Activated CD8-positive, alpha-beta memory T cell treated with anti-CD3 and anti-CD28 coated beads, Interleukin-2, amount 50 U/mL, for 24 hours (primary cell): ENCODE measurements around the gene ERP27.

Experiments
- DNase-seq: peaks from one replicate; pipeline ENCODE4 v3.0.0-alpha.2; 2020; ENCODE audit errors: extremely low read depth

Gene ERP27

DNA sequence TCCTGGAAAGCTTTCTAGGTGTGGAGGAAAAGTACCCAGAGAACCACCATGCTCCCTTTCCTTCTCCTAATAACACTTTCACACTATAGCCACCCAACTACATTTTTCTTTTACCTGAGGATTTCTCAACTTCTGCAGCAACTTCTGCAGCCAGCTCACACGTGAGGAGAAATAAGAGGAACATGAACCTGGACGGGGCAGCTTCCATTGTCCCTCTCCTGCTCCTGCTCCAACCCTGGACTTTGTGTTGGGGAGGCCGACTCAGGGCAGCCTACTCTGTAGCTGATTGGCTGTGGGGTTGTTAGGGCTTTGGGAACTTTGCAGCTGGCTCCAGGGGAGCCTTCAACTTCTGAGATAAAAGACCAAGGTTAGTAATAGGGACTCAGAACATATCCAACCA is at the start of gene ERP27:
Gene ERP27, minus strand, starts transcription at position 237 of the 400 bp plus-strand sequence. Its CDS starts 29 bp downstream, at position 208.
- DNase-seq: no peak

DNA sequence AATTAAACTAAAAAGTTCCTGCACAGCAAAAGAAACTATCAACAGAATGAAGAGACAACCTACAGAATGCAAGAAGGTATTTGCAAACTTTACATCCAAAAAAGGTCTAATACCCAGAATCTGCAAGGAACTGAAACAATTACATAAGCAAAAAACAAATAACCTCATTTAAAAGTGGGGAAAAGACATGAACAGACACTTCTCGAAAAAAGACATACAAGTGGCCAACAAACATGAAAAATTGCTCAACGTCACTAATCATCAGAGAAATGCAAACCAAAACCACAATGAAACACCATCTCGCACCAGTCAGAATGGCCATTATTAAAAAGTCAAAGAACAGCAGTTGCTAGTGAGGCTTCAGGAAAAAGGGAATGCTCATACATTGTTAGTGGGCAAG is 49.7 kb upstream of the ERP27 start:
- no peak for DNase-seq

DNA sequence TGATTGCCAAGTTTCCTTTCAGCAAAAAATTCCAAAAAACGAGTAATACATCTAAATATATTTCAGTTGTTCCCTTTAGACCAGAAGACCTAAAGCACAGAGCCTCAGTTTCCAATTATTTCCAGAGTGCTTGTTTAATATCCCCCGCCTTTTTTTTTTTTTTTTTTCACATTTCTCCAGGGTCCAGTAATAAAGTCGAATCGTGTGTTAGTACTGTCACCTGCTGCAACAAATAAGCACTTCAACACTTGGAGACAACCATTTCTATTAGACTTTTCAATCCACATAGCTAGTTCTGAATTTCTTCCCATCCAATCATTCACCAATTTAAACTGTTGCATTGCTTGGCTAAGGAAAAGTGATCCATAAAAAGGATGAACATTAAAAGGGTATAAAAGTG is 48.1 kb upstream of the ERP27 start:
- DNase-seq: no peak

DNA sequence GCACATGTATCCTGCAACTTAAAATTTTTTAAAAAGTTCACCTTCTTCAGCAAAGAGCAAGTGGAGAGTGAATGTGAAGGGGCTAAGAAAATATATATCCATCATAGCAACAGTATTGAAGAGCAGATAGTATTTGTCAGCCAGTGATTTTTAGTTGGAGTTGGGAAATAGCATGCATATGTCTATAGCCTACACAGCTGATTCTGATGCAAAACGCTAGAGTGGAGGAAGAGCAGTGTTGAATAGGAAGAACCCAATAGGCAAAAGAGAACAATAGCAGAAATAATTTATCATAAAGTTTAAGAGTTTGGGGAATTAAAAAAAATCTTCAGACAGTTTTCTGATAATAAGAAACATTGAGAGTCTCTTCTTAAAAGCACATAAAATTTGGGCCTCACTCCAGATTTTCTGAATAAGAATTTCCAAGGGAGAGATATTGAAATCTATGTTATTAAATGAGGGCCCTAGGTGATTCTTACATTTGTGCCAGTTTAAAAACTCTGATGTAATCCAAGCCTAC is 46.5 kb upstream of the ERP27 start:
- no peak for DNase-seq

DNA sequence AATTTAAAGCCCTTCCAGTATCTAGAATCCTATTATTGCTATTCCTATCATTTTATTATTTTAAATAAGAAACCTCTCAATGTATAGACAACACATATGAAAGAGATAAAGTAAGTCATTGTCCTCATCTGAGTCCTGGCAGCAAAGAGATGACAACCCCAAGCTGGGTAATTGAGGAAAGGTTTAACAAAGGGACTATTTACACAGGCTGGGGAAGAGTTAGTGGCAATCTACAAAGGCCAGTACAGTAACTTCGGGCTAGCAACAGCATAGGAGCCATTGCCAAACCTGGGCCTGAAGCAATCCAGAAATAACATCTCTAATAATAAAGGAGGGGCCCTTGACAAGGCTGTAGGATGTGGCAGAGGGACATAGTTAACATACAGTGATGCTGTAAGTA is 45.7 kb upstream of the ERP27 start:
- no peak for DNase-seq

DNA sequence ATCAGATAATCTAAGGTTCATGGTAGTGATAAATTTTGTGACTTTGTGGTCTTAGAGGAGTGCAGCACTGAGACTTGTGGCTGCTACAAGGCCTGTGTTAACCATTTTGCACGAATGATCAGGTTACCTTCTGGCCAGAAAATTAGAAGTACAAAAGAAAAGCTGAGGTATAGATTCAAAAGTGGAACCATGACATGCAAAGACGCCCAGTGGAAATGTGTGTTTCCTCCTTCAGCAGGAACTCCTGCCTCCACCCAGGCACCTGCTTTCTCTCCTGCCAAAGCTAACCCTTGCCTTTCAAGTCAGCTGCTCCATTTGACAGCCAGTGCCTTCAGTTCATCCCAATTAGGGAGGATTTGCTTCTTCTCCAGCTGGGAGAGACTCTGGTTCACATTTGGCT is 44.7 kb upstream of the ERP27 start:
- no peak for DNase-seq

DNA sequence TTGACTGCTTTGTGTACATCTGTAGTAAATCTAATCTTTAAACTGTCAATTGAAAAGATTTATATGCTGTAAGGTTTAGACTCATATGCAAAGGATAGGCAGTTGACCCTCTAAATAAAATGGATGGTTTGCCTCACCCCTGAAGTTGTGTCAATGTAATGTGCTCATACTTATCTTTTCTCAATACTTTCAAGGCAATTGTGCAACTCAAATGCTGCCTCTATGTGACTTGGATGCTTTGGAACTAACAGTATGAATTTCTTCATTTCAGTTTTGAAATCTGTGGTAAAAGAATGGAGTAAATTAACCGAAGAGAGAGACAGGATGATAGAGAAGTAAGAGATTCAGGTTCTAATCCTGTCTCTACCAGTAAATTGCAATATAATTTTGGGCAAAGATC is 44.2 kb upstream of the ERP27 start:
- DNase-seq: no peak

DNA sequence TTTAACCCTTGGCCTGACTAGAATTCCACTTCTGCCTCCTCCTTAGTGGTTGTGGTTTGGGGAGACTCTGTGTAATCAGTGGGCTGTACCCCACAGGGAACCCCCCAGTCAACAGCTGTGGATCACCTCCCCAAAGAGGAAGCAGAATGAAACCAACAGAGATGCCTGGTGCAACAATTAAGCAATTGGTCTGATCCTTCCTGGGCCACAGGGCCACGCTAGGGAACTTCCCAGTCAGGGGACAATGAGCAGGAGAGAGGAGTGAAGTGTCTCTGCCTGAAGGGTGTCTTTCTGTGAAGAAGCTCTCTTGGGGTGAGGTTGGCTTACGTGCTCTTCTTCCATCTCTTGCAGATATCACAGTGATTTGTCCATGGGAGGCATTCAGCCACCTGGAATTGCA is 42.7 kb upstream of the ERP27 start:
- no peak for DNase-seq

DNA sequence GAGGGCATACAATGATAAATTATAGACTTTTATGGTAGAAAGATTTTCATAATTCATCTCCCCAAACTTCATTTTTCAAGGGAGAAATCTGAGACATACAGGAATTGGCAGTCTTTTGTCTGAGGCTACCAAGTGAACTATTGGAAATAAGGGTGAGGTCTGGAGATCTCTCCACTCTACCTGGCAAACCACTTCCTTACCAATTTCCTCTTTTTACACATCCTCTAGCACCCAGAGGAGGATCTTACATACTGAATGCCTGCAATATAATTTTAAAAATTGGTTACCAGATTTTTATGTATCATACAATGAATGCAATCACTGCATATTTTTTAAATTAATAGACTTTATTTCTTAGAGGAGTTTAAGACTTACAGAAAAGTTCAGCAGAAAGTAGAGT is 41.1 kb upstream of the ERP27 start:
- no peak for DNase-seq

DNA sequence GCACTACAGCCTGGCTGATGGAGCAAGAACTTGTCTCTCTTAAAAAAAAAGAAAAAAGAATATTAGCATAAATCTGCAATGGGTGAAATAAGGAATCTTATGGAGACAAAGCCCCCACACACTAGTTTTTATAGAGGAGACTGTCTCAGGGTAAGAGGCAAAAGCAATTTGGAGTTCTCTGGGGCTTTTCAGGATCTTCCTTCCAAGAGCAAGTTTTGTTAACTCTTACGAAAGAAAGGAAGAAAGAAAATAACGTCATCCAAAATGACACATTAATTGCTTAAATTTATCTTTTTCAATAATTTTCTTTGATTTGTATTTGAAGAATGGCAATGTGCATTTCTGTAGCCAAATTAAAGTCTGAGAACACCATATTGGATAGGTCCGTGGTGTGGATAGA is 38.3 kb upstream of the ERP27 start:
- no peak for DNase-seq

DNA sequence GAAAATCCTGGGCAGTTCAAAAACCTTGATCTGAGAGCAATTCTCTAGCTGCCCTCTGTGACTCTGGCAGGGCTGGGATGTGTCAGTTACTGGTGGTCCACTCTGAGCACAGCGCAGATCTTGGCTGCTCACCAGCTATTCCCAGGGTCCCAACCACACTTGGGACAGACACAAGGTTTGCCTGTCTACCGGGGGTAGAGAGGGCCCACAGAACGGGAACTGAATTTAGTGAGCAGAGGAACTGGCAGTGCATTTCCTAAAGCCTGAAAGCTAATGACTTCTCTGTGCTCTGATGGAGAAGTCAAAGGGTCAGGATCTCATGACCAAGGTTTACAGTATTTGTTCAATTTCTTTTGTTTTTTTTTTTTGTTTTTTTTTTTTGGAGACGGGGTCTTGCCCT is 37.1 kb upstream of the ERP27 start:
- DNase-seq: no peak

DNA sequence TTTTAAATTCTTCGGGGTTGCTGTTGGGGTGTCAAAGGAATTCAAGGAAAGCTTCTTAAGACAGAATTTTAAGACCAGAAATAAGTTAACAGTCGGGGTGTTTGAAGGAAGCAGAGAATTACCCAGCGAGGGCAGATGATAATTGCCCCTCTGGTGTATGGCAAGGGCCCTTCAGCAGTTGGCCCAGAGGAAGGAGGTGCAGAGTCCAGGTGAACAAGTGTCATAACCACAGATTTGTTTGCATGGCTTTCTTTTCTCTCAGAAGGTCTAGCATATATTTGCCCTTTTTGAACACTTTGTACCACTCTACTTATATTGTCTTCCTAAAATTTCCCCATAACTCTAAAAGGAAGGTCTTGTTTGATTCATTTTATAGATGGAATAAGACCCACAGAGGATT is 36.3 kb upstream of the ERP27 start:
- DNase-seq: no peak

DNA sequence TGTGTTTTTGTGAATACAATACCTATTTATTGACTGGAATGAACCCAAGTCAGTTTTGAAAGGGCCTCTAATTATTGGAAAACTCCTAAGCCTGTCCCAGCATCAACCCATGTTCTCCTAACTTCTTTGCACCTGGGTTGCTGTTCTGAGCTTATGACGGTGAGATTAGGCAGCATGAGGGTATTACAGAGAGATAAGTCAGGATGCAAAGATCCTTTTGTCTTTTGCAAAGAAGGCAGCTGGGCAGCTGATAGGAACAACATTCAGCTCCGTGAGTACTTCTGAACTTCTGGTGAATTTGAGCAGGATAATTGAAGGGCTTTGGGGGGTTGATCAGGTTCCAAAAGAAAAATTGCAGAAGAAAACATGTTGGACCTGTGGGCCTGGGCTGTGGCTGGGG is 34.5 kb upstream of the ERP27 start, which contains the start of gene PDE6H:
Gene PDE6H, plus strand, starts transcription at position 227 of the 400 bp plus-strand sequence. CDS start 4,971 bp downstream, outside the sequence.
- no peak for DNase-seq

DNA sequence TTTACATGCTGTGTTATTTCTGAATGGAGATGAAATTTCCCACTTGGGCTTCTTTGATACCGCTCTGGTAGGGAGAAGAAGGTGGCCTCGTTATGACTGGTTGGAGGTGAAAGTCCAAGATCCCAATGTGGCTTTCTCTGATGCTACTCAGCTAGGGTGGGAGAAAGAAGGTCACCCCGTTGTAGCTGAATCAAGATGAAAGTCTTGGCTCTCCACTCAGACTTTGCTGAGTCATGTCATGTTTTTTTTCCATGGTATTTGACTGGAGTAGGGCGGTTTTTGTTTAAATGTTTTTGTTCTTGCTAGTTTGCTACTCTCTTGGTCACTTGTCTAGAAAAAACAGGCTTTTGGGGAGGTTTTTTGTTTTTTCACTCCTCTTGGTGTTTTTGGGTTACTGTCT is 32.1 kb upstream of the ERP27 start:
- no peak for DNase-seq

DNA sequence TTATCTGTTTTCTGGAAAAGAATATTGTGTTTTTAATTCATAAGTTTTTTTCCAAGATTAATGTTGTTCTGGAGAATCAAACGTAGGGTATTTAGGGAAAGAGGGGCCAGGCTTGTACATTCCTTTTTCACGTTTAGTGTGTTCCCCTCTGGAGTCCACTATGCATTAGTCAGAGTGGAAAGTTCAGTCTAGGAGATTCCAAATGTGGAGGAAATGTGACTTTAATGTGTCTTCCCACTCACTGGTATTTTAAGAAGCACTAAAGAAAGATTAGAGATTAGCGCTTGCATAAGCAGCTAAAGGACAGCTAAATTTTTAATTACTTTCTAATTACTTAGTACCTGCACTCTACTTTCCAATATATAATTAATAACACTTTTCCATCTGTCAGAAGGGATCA is 30.1 kb upstream of the ERP27 start:
- no peak for DNase-seq

DNA sequence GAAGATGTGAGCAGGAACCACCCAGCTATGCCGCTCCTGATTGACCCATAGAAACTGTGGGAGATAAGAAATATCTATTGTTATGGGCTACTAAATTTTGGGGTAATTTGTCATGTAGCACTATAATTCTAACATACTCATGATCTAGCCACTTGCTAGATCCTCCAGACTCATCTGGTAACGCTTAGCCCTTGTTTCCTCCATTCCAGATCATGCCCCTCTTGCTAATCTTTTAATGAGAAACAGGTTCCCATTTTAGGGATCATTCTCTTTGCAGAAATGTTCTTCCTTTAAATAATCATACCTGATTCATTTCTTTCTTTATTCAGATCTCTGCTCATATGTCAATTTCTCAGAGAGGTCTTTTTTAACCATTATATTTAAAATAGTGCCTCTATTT is 26.9 kb upstream of the ERP27 start:
- no peak for DNase-seq

DNA sequence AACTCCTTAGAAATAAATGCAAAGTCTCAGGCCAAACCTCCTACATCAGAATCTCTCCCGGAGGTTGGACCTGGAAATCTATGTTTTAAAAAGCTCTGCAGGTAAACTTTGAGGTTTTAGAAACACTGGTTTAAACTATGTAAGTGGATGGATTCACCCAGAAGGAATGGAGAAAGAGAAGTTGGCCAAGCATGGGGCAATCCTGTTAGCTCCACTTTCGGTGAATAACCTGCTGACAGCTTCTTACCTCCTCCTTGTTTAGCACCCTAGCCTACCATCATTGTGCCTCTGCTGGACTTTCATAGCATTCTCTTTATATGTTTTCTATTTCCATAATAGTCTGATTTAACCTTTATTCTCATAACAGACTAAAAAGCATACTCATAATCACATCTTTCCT is 26.1 kb upstream of the ERP27 start:
- no peak for DNase-seq

DNA sequence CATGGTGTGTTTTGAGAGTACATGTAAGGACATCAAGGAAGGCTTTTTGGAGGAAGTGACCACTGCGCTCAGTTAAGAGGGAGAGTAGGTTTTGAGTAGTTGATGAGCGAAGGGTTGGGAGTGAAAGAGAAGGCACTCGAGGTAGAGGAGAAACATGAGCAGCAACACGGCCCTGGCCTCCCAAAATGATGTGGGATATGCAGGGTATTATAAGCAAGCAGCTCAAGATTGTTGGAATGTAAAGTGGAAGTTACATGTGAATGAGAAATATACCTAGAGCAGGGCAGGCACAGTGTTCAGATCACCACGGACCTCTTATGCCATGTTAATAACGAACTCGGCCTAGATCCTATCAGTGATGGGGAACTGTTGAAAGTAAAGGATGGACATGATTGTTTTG is 25.2 kb upstream of the ERP27 start:
- DNase-seq: no peak

DNA sequence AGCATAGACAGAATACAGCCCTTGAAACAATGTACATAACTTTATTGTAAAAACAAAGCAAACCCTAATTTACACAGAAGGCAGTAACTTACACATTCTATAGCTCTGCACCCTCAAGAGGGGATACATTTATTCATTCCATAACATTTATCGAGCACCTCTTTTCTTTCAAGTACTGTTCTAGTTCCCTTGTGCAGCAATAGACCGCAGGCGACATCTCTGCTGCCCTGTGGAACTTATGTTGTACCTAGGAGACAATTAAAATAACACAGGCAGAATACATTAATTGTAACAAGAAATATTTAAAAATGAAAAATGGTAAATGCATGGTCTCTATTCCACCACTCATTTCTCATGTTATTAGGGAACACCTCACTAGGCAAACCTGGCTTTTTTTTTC is 24.5 kb upstream of the ERP27 start:
- no peak for DNase-seq

DNA sequence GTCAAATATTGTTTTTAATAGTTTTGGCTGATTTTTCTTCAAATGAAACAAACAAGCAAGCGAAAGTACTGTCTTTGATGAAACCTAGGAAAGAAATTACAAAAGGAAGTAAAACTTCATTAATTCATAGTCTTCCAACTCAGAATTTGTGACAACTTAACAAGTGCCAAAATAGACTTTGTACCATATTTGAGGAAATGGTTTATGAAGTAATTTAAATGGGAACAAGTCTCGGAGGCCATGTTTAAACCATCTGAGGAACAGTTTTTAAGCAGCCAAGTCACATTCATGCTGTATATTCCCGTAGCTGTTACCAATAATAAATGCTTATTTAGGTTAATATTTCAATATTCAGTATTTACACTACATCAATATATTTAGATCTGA is 23.8 kb upstream of the ERP27 start:
- DNase-seq: no peak

DNA sequence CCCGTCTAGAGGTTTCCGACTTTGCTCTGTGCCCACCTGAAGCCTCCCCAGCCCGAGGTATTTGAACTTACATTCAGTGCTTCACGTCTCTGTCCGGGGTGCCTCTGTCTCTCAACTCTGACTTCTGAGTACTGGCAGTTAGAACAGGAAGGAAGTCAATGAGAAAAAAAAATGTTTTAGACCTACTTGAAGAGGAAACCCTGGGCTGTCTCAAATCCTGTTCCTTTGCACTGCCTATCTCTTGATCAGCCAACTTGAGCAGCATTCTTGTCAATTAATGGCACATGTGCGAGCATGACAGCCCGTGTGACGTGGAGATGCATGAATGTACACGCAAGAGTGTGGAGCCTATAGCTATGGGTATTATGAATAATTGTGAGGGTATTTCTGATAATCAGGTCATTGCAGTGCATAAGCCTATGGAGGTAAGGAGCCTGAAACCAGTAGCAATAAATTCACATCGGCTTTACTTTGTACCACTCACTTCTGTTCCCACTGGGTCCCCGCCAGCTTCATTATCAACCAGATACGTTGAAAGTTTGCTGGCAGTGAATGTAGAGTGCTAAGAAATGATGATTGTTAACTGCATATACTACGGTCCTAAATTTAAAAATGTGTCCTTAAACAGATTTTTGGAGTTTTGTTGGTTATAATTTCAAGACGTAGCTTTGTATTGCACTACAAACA is 23.3 kb upstream of the ERP27 start, which contains the start of gene ARHGDIB:
Gene ARHGDIB, minus strand, starts transcription at position 136 of the 687 bp plus-strand sequence. CDS start 10,889 bp downstream, outside the sequence.
- DNase-seq: no peak

DNA sequence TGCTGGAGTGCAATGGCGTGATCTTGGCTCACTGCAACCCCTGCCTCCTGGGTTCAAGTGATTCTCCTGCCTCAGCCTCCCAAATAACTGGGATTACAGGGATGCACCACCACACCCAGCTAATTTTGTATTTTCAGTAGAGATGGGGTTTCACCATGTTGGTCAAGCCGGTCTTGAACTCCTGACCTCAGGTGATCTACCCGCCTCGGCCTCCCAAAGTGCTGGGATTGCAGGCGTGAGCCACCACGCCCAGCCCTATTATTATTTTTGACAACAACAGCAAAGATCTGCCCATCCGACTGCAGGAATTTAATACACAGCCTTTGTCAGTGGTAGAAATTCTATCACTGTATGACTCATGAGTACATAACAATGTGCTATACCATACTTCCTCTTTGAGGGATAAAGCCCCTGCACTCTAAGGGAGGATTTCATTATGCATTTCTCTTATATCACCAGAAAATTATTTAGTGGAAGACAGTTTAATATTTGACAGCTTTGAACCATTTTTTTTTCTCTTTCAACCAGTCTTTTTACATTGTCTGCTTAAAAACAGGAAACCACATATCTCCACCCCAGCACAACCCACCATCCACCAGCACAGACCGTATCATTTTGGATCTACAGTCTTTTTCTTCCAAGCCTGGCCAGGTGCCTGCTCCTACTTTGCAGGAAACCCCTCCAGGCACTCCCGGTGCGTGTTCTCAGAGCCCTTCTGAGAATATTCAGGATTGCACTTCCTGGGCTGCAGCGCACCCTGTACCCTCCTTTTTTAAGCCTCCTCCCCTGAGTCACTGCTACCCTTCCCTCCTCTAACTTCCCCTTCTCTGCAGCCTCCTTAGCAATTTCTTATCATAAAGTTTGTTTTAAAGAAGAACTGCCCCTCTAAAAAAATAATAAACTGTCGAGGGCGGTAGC is 22.5 kb upstream of the ERP27 start:
- DNase-seq: no peak
